ENCODE measurements around the gene PSD.

The PSD gene

DNA sequence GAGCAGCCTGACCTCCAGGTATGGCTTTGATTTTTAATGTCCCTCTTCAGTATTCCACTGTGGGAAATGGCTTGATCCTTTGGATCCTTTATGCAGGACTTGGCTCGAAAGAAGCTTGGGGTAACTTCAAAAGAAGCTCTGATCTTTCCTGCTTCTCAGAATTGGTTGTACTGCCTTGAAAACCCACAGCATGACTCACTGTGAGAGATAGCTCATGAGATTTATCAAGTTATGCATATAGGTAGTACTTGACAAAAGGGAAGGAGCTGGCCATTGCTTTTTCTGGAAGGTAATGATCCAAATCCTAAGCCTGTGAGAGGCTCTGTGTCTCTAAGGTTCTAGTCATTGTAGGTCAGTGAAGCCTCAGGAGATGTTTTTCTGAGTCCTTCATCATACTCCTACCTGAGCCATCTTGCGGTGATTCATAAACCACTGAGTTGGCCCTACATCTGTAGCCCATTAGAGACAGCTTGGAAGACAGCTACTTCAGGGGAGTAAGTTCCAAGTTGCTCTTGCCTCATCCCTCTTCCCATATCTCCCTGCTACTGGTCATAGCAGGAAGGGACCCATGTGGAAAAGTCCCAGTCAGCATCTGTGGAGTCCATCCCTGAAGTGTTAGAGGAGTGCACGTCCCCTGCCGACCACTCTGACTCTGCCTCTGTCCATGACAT lies 59.7 kb downstream of the PSD start:
- Histone ChIP-seq H3K79me2 (ENCODE audit: insufficient read depth, low read length) (no peaks in the 10 kb centered on the region), H3K36me3 (ENCODE audit: insufficient read depth, low read length) (peaks cover 93% of the 10 kb centered on the region), H3K4me2 (ENCODE audit: low read depth, low read length, poor library complexity, severe bottlenecking) (no peak overlapping the region), H3F3A (ENCODE audit: low read depth) (no peaks in the 10 kb centered on the region), H3K27me3 (ENCODE audit: insufficient read depth, low read length, poor library complexity, severe bottlenecking) (no peaks in the 10 kb centered on the region), H3K4me3 (ENCODE audit: low read length, poor library complexity, severe bottlenecking) (no peak overlapping the region), H3K9me3 (ENCODE audit: insufficient read depth, low read depth, low read length) (no peaks in the 10 kb centered on the region), H3K9ac (ENCODE audit: low read depth, low read length, poor library complexity, severe bottlenecking) (no peak overlapping the region), H3K4me1 (ENCODE audit: insufficient read depth, low read length, poor library complexity, severe bottlenecking) (no peaks in the 10 kb centered on the region), H2AFZ (ENCODE audit: low read length) (no peak overlapping the region), H4K20me1 (ENCODE audit: insufficient read depth, low read length, poor library complexity, severe bottlenecking) (no peaks in the 10 kb centered on the region), H3K9me2 (replicated peaks; ENCODE audit: low read depth, low read length) (no peaks in the 10 kb centered on the region)
- TF ChIP-seq, protein P1, sequence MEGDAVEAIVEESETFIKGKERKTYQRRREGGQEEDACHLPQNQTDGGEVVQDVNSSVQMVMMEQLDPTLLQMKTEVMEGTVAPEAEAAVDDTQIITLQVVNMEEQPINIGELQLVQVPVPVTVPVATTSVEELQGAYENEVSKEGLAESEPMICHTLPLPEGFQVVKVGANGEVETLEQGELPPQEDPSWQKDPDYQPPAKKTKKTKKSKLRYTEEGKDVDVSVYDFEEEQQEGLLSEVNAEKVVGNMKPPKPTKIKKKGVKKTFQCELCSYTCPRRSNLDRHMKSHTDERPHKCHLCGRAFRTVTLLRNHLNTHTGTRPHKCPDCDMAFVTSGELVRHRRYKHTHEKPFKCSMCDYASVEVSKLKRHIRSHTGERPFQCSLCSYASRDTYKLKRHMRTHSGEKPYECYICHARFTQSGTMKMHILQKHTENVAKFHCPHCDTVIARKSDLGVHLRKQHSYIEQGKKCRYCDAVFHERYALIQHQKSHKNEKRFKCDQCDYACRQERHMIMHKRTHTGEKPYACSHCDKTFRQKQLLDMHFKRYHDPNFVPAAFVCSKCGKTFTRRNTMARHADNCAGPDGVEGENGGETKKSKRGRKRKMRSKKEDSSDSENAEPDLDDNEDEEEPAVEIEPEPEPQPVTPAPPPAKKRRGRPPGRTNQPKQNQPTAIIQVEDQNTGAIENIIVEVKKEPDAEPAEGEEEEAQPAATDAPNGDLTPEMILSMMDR (conservative IDR thresholded peaks at IDR 0.05; ENCODE audit: low read length) = no peak
- TF ChIP-seq EZH2phosphoT487 (IDR thresholded peaks at IDR 0.05; ENCODE audit: borderline replicate concordance) = no peak

DNA sequence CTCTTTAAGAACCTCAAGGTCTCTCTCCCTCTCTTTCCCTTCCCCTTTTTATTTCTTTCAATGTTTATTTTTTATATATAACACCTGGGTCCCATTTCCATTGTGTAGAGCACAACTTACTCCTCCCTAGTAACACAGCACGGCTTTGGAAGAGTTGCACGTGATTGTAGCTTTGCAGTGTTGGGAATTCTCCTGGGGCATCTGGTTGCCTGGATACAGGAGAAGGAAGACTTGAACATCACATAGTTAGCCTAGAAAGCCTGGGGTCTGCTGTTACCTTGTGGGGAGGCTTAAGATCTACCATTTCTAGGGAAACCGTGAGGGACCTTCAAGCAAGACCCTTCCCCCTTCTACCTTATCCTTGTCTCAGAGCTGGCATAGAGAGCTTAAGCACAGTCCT lies 64.1 kb downstream of the PSD start:
- Histone ChIP-seq H3K4me2 (ENCODE audit: low read depth, low read length, poor library complexity, severe bottlenecking) (no peak overlapping the region), H3K27me3 (ENCODE audit: insufficient read depth, low read length, poor library complexity, severe bottlenecking) (no peaks in the 10 kb centered on the region), H4K20me1 (ENCODE audit: insufficient read depth, low read length, poor library complexity, severe bottlenecking) (peaks cover 5% of the 10 kb centered on the region), H3K4me3 (ENCODE audit: low read length, poor library complexity, severe bottlenecking) (no peak overlapping the region), H2AFZ (ENCODE audit: low read length) (no peak overlapping the region), H3K9me3 (ENCODE audit: insufficient read depth, low read depth, low read length) (no peaks in the 10 kb centered on the region), H3K4me1 (ENCODE audit: insufficient read depth, low read length, poor library complexity, severe bottlenecking) (no peaks in the 10 kb centered on the region), H3K9ac (ENCODE audit: low read depth, low read length, poor library complexity, severe bottlenecking) (no peak overlapping the region), H3F3A (ENCODE audit: low read depth) (no peaks in the 10 kb centered on the region), H3K9me2 (replicated peaks; ENCODE audit: low read depth, low read length) (no peaks in the 10 kb centered on the region), H3K79me2 (ENCODE audit: insufficient read depth, low read length) (no peaks in the 10 kb centered on the region), H3K36me3 (ENCODE audit: insufficient read depth, low read length) (peaks cover 90% of the 10 kb centered on the region)
- TF ChIP-seq, protein P1 (conservative IDR thresholded peaks at IDR 0.05; ENCODE audit: low read length) = no peak
- no peak for TF ChIP-seq EZH2phosphoT487 (IDR thresholded peaks at IDR 0.05; ENCODE audit: borderline replicate concordance)
